NCI-H82 treated with DMSO at 0.1 percent for 48 hours (cell line): ENCODE measurements around the gene NVL.
A peak's percentile ranks its signal among the peaks of the same experiment; 100 is the strongest.
"Not testable (repeated sequence)": the region's sequence is repeated elsewhere in the genome, so short reads cannot be mapped to it uniquely, and the experiment has no call there.

Experiments used
- DNase-seq: peaks from one replicate; lab custom pipeline; 2025; ENCODE audit not compliant: unreplicated experiment; lab: John Stamatoyannopoulos, UW

Gene NVL

DNA sequence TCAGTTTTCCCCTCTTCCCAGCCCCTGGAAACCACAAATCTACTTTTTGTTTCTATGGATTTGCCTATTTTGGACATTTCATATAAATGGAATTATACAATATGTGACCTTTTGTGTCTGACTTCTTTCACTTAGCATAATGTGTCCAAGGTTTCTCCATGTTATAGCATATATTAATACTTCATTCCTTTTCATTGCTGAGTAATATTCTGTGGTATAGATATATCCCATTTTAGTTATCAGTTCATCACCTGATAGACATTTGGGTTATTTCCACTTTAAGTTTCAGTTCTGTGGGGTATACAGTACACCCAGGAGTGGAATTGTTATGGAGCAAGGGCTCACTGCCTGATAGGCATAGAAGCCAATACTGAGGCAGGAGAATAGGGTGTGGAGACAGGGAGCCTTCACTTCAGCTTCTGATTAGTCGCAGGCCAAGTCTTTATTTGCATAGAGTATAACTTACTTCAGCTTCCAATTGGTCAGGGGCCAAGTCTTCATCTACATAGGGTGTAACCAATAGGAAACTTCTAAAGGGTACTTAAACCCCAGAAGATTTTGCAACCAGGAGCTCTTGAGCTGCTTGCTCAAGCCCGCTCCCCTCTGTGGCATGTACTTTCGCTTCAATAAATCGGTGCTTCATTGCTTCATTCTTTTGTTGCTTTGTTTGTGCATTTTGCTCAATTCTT lies 8.3 kb upstream of the NVL start:
- no peak for DNase-seq

DNA sequence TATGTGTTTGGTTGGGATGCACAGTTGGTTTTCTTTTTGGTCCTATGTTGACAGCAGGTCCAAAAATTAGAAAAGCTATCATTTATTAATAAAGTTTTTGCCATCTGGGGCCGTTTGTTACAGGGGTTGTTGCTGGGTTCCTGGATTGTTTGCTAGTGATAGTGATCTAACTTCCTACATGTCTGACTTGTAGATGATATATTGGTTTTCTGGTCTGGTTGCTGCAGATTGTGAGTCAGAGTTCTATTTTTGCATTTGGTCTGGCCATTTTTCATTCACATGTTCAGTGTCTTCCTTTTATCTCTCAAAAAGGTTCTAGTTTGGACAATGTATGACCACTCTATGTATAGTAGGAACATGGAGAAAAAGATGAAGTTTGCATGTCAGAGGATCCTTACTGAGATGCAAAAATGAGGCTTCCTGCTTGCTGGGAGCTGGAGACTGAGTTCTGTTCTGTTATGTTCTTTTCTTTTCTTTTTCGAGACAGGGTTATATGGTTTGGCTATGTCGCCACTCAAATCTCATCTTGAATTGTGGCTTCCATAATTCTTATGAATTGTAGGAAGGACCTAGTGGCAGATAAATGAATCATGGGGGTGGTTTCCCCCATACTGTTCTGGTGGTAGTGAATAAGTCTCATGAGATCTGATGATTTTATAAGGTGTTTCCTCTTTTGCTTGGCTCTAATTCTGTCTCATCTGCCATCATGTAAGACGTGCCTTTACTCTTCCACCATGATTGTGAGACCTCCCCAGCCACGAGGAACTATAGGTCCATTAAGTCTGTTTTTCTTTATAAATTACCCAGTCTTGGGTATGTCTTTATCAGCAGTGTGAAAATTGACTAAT lies 4.2 kb upstream of the NVL start:
- DNase-seq = no peak

DNA sequence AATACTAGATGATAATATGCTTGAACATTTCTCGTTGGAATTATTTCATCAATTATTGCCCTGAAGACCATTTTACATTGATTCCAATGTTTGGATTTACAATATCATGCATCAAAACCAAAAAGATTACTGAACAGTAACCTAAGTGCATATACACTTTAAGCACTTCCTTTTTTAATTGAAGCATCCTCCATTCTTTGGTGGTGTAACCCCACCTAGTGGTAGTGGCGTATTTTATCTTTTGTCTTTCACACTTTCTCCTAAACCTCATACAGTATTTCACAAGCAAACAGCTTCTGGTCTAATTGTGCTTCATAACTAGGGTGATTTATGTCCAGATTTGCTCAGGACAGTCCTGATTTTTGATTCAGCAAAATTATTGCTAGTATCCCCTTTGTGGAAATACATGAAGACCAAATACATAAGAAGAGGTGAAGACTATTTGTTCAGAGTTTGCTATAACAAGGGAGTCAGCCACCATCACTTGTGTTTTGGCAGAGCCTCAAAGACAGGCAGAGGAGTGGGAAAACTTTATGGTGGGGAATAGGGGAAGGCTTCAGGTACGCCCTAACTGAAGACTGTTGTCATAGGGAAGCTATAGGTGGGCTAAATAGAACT lies 3.4 kb upstream of the NVL start:
- DNase-seq = peak; percentile 67

DNA sequence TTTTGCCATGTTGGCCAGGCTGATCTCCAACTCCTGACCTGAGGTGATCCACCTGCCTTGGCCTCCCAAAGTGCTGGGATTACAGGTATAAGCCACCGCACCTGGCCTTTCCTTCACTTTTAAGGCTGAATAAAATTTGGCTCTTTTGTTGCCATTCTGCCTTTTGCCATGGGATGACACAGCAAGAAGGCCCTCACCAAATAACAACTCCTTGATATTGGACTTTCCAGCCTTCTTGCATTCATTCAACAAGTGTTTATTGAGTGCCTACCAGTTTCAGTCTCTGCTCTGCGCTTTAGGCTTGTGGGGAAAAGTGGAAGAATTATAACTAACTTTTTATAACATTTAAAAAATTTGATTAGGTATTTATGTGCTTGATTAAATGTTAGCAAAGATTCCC lies 1.9 kb upstream of the NVL start:
- no peak for DNase-seq

DNA sequence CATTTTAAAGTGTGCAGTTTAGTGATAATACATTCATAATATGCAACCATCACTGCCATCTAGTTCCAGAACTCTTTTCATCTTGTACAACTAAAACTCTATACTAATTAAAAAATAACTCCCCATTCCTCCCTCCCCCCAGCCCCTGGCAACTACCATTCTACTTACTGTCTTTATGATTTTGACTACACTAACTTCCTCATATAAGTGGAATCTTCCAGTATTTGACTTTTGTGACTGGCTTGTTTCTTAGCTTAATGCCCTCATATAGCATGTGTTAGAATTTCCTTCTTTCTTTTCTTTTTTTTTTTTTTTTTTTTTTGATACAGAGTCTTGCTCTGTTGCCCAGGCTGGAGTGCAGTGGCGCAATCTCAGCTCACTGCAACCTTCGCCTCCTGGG lies 1.4 kb upstream of the NVL start:
- DNase-seq = no peak

DNA sequence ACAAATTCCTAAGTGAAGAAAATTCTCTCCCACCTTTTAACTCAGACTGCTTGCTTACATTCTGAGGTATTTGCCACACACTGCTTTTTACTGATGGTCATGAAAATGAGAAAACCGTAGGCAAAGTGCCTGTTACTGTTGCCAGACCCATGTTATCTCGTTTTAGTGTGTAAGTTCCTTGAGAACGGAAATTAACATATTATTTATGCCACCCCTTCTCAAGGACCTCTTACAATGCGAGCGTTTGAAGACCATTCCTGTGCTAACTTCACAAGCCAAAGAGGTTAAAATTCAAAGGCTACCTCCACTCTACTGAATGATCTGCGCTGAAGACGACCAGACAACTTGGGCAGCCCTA lies 509 bp downstream of the NVL start:
- DNase-seq = no peak

DNA sequence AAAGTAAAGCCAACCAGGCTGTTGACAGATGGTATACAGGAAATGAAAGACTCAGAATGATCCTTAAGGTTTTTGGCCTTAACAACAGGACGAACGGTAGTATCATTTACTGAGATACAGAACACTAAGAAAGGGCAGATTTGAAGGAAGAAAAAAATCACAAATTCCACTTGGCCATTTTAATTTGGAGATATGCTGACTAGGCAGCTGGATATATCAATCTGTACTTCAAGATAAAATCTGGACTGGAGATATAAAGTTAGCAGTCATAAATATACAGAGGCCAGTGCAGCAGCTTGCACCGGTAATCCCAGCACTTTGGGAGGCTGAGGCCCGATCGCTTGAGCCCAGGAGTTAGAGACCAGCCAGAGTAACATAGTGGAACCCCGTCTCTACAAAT lies 1.3 kb downstream of the NVL start:
- DNase-seq = no peak

DNA sequence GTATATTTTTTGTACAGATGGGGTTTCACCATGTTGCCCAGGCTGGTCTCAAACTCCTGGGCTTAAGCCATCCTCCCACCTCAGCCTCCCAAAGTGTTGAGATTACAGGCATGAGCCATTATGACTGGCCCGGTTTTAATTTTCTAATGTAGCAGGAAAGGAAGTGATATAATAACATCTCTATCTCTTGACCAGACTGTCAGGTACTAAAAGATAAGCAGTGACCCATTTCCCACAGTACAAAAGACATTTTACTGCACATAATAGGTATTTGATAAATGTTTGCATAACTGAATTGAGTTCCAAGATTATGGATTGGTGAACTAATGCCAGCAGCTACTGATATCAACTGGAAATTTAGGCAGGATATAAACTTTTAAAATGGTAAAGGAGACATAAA lies 4.0 kb downstream of the NVL start:
- no peak for DNase-seq

DNA sequence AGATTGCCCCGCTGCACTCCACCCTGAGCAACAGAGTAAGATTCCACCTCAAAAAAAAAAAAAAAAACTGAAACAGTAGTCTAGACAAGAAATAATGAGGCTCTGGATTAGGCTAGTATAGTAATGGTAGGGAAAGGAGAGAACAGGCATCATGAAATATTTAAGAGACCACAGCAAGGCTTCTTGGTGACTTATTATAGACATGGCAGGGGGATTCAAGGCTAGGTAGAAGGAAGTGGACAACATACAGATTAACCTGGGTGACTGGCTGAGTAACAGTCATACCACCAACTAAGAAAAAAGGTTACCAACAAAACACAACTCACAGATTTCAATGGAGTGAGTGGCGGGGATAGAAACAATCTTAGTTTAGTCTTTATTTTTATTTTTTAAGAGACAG lies 8.3 kb downstream of the NVL start:
- DNase-seq = no peak

DNA sequence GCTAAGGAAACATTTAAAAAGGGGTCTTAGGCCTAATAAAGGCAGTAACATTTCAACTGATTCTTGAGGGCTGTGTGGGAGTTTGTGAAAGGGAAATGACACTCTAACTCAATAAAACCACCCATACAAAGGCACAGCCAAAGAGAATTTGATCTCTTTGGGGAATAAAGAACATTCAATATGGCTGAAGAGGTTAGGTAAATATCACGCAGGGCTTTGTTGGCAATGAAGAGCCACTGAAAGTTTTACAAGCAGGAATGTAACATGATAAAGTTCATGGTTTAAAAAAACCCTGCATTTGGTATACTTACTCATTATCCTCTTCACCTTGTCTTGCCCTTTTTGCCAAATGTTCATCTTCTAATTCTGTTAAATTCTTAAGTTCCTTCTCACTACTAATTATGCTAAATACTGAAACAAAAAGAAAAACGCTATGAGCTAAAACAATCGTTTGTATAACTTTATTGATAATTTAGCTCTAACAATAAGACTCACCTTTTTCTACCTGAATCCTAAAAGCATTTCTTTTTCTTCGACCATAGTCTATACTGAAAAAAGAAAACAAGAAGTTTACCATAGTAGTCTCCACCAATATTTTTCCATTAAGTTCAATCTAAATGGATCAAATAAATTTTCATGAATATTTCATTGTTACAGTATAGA lies 12.5 kb downstream of the NVL start:
- DNase-seq = no peak

DNA sequence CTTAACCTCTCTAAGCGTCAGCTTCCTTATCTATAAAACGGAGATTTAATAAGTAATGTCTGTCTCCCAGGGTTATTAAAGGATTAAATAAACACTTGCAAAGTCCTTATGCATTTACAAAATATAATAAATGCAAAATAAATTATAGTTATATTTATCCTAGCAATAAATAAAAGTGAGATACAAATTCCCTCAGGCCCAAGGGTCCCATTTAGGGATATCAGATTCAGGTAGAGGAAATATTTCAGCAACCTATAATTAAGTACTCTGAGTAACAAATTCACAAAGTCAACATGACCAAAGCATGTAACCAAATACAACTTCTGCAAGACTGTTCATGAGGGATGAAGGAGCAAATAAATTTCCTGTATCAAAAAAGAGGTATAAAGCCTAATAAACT lies 17.9 kb downstream of the NVL start:
- no peak for DNase-seq

DNA sequence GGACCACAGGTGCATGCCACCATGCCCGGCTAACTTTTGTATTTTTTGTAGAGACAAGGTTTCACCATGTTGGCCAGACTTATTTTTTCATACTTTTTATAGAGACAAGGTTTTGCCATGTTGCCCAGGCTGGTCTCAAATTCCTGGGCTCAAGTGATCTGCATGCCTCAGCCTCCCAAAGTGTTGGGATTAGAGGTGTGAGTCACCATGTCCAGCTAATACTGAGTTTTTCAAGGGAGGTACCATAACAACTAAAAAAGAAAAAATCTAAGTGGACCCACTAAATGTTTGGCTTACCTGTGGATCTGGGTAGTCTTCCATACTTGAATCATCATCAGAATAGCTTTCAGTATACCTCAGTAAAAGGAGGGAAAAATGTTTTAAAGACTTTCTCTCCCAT lies 18.5 kb downstream of the NVL start:
- not testable (repeated sequence) for DNase-seq

DNA sequence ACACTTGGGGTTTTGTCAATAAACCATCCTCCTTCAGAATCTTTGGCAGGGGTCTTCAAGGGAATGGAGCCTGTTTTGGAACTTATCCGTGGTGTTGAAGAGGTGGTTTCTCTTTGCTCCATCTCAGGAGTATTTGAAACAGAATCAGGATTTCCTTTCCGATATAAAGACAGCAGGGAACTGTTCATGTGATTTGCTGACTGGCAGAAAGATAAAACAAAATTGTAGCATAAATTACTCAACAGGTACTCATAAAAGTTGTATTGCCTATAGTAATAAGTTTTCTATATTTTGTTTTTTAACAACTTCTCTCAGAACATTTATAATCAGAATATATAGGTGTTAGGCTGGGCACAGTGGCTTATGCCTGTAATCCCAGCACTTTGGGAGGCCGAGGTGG lies 21.9 kb downstream of the NVL start:
- DNase-seq = no peak

DNA sequence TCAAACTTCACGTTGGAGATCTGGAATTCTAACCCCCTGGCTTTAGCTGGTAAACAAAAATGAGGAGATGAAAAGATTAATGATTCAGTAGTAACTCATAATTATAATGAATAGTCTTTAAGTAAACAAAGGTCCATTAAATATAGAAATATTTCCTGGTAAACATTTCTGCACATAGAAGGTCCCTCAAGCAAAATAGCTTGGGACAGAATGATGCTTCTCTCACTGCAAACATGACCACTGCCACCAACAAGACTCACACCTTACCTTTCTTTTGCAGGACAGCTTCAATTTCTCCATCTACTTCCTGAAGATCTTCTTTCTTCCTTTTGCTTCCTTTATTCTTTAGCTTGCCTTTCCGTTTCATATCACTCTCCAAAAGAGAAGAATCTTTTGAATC lies 25.2 kb downstream of the NVL start:
- DNase-seq = no peak

DNA sequence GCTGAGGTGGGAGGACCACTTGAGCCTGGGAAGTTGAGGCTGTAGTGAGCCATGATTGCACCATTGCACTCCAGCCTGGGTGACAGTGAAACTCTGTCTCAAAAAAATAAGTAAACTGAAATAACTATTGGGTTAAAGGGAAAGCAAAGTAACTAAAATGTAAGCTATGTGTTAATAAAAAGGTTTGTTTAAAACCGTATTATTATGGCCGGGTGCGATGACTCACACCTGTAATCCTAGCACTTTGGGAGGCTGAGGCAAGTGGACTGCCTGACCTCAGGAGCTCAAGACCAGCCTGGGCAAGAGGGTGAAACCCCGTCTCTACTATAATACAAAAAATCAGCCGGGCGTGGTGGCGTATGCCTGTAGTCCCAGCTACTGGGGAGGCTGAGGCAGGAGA lies 27.0 kb downstream of the NVL start:
- no peak for DNase-seq

DNA sequence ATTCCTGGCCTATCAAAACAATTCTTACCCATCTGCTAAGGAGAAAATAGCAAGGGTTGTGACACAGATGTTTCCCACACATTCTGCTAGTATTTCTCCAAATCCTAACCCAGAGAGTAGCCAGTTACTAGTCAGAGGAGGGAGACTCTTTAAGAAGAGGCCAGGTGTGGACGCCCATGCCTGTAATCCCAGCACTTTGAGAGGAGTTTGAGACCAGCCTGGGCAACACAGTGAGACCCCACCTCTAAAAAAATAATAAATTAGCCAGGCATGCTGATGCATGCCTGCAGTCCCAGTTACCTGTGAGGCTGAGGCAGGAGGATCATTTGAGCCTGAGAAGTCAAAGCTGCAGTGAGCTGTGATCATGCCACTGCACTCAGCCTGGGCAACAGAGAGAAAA lies 28.6 kb downstream of the NVL start:
- DNase-seq = no peak

DNA sequence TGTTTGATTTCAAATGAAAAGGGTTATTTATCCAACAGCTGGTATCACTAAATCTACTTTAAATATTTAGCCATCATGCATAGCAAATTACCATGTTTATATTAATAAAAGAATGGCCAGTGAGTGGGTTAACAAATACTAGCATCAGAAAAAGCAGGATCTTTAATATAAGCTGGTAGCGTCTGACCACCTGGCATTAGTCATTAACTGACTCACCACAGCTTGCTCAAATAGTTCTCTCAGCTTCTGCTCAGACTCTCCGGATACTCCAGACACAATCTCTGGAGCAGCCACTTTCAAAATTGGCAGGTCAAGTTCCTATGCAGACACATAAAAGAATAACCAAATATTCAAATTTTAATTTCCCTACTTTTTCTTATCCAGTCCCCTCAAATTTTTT lies 29.6 kb downstream of the NVL start:
- no peak for DNase-seq

DNA sequence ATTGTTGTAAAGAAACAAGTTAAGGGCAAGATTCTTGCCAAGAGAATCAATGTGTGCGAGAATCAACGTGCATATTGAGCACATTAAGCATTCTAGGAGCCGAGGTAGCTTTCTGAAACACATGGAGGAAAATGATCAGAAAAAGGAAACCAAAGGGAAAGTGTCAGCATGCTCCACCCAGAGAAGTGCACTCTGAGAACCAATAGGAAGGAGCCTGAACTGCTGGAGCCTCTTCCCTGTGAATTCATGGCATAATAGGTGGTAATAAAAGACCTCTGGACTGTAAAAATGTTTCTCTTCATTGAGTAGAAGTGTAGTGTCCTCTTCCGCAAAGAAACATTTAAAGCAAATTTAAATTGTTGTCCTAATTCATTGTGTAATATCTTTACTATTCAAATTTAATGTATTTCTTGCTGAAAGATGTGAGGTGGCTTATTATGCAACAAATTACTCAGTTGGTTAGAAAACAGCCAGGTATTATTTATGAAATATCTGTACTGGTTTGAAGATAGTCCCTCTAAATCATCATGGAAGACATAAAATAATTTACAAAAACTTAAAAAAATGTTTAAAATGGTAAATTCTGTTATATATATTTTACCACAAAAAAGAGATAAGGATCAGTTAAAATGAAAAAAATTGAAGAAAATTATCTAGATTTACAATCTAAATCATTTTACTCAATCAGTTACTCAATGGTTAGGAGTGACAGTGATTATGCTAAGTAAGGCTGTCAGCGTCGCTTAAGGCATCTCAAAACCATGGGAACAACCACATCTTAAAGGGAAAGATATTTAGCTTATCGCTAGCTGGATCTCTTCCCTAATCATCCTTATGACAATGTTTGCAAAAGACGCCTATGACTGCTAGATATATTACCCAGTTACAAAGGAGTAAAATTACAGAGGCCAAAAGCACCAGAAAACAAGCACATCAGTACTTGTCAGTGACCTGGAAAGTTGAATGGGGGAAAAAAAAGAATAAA lies 31.3 kb downstream of the NVL start:
- no peak for DNase-seq

DNA sequence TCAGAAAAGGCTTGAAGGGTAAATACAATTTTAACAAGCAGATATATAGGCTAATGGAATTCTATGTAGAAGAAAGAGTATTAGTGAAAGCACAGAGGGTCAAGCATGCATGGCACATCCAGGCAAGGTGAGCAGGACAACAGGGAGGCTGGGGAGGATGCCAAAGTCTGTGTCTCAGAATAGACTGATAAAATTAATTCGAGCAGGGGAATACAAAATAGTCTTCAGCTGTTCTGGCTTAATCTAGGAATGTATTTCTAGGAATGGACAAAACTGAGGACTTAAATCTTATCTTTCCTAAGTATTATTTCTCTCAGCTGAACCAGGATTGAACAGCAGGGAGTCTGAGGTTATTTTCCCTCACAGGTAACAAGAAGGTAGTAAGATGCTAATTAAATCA lies 35.2 kb downstream of the NVL start:
- no peak for DNase-seq

DNA sequence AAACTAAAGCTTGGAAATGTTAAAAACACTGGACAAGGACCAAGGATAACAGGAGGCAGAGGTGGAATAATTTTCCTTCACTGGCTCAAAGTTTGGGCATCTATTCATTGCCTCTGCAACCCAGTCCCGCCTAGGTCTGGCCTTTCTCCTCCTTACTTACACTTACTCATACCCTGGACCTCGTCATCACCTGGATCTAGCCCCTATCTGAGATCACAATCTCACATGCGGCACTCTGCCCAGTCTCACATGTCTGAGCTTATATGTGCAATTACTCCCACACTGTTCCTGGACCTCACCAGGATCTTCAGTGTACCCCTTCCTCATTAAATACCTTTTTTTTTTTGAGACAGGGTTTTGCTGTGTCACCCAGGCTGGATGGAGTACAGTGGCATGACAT lies 37.6 kb downstream of the NVL start:
- DNase-seq = no peak

DNA sequence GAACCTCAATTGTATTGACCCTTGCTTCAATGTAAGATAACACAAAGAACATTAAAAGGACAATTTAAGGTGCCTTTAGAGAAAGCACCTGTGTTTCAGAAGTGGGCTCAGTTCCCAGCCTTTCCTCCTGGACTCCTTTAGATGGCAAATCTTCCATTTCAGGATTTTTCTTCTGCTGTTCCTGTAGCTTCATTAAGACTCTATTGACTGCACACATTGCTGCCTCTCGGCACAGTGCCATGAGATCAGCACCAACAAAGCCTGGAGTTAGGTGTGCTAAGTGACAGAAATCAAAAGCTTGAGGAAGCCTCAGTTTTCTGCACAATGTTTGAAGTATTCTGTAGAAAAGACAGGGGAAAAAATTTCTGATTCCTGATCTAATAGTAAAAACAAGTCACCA lies 40.6 kb downstream of the NVL start:
- no peak for DNase-seq
